Measurements from ENCODE around the gene GANAB.
"Not testable (repeated sequence)": the region's sequence is repeated elsewhere in the genome, so short reads cannot be mapped to it uniquely, and the experiment has no call there.

GANAB gene

GRCh38 chr11:62666259-62666926 is 20.0 kb upstream of the GANAB start:
- no peak for DNase-seq

DNA sequence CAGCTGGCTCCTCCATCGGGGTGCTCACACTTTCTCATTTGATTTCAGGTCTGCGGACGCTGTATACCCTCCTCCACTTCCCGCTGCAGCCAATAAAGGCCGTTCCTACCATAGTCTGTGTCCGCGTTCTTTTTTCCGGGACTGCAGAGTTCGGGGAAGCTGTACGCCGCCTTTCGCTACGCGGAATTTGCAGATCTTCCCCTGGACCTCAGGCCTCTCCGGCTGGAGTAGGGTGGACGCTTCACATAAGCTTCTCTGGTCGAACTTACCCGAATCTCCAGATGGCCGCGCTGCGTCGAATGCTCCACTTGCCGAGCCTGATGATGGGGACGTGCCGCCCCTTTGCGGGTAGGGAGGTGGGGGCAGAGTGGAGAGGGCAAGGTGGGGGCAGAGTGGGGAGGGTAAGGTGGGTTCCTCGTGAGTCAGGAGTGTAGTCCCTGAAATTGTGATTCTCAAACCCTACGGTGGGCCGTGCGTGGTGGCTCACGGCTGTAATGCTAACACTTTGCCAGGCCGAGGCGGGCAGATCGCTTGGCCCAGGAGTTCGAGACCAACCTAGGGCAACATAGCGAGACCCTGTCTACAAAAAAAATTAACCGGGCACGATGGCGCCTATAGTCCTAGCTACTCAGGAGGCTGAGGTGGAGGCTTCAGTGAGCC is 19.3 kb upstream of the GANAB start:
- peak in 1 of 2 experiments; percentile 33 for DNase-seq

GRCh38 chr11:62665075-62665598 is 18.7 kb upstream of the GANAB start, which contains the start of the genes C11orf98 and CSKMT:
Gene C11orf98, minus strand, starts transcription at chr11:62665210. Its CDS starts 41 bp downstream, at chr11:62665169.
Gene CSKMT, plus strand, starts transcription at chr11:62665312. Its CDS starts 568 bp downstream, at chr11:62665880.
- DNase-seq = peak; percentile 92 to 93

- DNase-seq = peak; percentile 56 to 64
These were observed 18.1 kb upstream of the GANAB start for GRCh38 chr11:62664405-62665074.

DNA sequence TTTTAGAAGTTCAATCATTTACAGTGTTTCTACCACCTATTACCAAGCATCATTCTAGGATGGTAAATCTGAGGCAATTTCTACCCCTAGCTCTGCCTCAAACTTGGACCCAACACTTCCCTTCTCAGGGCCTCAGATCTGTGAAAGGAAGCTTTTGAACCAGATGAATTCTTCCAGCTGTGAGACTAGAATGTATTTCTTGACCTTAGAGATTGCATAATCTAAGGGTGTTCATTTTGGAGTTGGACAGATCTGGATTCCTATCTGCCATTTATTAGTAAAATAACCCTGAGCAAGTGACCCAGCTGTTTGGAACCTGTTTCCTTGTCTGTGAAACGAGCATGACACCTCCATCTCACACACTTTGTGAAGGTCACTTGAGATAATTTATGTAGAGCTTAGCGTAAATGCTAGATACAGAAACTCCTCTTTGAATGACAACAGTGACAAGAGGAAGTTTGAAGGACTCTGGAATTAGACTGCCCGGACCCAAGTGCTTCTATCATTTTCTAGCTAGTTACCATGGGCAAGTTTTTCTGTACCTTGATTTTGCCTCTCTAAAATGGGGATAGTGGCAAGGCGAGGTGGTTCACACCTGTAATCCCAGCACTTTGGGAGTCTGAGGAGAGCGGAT is 10.5 kb upstream of the GANAB start:
- DNase-seq = no peak

- DNase-seq = no peak
These were observed 7.9 kb upstream of the GANAB start for GRCh38 chr11:62654297-62654696.

GRCh38 chr11:62652161-62653006 is 6.0 kb upstream of the GANAB start:
- DNase-seq = no peak

DNA sequence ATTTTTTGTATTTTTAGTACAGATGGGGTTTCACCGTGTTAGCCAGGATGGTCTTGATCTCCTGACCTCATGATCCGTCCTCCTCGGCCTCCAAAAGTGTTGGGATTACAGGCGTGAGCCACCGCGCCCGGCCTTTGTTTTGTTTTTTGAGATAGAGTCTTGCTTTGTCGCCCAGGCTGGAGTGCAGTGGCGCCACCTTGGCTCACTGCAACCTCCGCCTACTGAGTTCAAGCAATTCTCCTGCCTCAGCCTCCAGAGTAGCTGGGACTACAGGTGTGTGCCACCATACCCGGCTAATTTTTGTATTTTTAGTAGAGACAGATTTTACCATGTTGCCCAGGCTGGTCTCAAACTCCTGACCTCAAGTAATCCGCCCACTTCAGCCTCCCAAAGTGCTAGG is 3.9 kb upstream of the GANAB start:
- not testable (repeated sequence) for DNase-seq

- DNase-seq = no peak
These were observed 3.1 kb upstream of the GANAB start for GRCh38 chr11:62649486-62649885.

DNA sequence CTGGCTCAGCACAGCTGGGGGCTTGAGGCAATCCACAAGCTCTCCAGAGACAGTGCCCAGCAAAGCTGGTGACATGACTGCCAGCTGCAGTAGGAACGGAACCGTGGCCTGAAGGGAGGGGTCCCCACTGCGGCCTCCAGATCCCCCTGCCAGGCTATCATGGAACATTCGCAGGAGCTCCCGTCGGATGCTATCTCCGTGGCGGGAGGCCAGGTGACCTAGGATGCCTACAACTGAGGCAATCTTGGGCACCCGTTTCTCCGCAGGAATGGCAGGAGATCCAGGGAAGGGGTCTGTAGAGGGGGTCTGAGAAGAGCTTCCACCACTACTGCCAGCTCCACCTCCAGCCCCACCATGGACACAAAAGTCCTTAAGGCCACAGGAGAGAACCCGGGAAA is 2.6 kb upstream of the GANAB start:
- no peak for DNase-seq

- no peak for DNase-seq
These were observed 2.0 kb upstream of the GANAB start for GRCh38 chr11:62648185-62648966.

- no peak for DNase-seq
These were observed 1.2 kb upstream of the GANAB start for GRCh38 chr11:62647609-62648005.

DNA sequence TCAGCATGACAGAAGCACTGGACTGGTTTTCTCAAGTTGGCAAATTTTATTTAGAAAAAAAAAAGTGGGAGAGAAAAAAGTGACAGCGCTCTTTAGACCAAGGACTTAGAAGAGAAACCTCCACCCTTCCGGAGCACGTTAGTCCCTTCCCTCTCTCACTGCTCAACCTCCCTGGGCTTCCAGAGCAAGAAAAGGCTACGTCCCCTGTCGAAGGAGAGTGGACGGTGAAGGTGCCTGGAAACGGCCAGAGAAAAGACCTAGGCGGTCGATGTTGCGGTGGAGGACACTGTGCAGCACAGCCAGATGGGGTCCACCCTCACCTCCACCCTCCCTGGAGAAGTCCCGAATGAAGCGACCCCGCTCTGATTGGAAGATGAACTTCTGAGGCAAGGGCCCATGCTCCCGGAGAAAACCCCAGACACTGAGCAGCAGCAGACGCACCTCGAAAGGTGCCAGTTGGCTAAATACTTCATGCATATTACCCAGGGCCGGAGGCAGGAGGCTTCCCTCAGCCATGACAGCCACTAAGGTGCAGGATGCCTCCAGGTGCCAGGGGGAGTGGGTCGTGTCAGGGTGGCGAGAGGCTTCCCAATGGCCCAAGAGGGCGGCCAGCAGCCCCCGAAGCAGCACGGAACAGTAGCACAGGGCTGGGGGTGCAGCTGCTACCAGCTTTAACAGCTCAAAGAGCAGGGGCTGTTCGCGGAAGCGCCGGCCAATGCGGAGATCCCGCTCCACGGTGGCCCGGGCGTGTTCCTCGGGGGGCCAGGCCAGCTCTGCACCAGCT is 604 bp upstream of the GANAB start:
- no peak for DNase-seq

- DNase-seq = no peak
These were observed 805 bp downstream of the GANAB start for GRCh38 chr11:62645671-62645945.

DNA sequence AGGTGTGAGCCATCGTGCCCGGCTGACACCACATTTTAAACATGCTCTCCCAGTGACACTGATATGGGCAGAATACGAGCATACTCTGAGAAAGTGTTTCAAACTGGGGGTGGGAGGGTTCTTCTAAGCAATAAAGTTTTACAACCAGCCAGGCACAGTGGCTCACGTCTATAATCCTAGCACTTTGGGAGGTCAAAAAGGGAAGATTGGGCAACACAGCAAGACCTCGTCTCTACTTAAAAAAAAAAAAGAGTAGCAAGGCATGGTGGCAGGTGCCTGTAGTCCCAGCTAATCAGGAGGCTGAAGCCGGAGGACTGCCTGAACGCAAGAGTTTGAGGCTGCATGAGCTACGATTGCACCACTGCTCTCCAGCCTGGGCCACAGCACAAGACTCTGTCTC is 2.2 kb downstream of the GANAB start:
- no peak for DNase-seq

GRCh38 chr11:62632492-62632891 is 13.9 kb downstream of the GANAB start:
- DNase-seq = no peak

DNA sequence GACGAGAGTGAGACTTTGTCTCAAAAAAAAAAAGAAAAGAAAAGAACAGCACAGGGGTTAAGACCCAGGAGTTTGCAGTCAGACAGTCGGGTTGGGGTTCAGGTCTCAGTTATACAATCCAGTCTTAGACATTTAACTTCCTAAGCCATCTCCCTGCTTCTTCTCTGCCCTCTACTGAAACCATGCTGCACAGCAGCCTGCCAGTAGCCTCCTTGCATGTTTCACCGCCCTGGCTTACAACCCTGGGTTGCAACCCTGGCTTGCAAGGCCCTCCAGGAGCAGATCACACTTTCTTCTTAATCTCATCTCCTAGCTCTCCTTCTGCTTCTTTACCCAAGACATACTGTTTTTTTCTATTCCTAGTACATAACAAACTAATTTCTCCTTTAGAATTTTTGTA is 18.7 kb downstream of the GANAB start:
- DNase-seq = no peak

DNA sequence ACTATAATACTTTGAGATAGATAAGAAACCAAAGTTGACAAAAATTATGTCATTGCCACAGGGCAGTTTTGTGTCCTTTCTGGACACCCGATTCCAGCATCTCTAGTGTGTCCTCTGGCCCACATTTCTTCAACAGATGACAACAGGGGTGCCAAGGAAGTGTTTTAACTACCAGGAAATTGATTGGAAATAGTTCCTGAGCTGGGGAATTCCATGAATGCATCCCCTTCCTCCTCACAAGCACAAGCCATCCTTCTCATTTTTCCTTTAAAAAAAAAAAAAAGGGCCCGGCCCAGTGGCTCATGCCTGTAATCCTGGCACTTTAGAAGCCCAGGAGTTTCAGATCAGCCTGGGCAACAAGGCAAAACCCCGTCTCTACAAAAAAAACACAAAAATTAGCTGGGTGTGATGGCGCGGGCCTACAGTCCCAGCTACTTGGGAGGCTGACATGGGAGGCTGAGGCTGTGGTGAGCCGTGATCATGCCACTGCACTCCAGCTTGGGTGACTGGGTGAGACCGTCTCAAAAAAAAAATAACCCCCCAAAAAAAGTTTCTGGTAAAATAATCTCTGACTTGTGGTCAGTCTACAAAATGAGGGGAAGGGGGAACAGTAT is 23.8 kb downstream of the GANAB start:
- no peak for DNase-seq

- DNase-seq = peak; percentile 97 to 99
These were observed 24.6 kb downstream of the GANAB start, which contains the start of gene B3GAT3 for GRCh38 chr11:62621567-62622470. Gene B3GAT3, minus strand, starts transcription at chr11:62621986. Its CDS starts 39 bp downstream, at chr11:62621947.
